HuH-7 (cell line): ENCODE measurements around the gene EDARADD.
"Not testable (repeated sequence)": the region's sequence is repeated elsewhere in the genome, so short reads cannot be mapped to it uniquely, and the experiment has no call there.

Source experiments
- DNase-seq: peaks from one replicate; pipeline ENCODE4 v3.0.0; 2011; ENCODE audit warnings: low spot score

Gene EDARADD

GRCh38 chr1:236393681-236394481, at the start of gene EDARADD:
EDARADD (plus strand) TSS chr1:236394286; CDS start chr1:236394445, 159 bp downstream.
- no peak for DNase-seq

GRCh38 chr1:236345728-236346127, 48.4 kb upstream of the EDARADD start:
- DNase-seq: no peak

- no peak for DNase-seq
Observed at GRCh38 chr1:236348071-236348470, 46.0 kb upstream of the EDARADD start.

- no peak for DNase-seq
Observed at GRCh38 chr1:236350308-236350707, 43.8 kb upstream of the EDARADD start.

- DNase-seq: no peak
Observed at GRCh38 chr1:236351875-236352573, 42.1 kb upstream of the EDARADD start.

- DNase-seq: not testable (repeated sequence)
Observed at GRCh38 chr1:236352747-236353146, 41.3 kb upstream of the EDARADD start.

GRCh38 chr1:236353813-236354212, 40.3 kb upstream of the EDARADD start:
- no peak for DNase-seq

- no peak for DNase-seq
Observed at GRCh38 chr1:236354330-236355147, 39.5 kb upstream of the EDARADD start.

GRCh38 chr1:236356141-236356540, 37.9 kb upstream of the EDARADD start:
- DNase-seq: no peak

GRCh38 chr1:236361909-236362590, 32.0 kb upstream of the EDARADD start:
- no peak for DNase-seq

GRCh38 chr1:236363237-236363636, 30.8 kb upstream of the EDARADD start:
- DNase-seq: no peak

GRCh38 chr1:236365999-236366570, 28.0 kb upstream of the EDARADD start:
- DNase-seq: no peak

GRCh38 chr1:236366681-236367080, 27.4 kb upstream of the EDARADD start:
- not testable (repeated sequence) for DNase-seq

GRCh38 chr1:236370420-236370819, 23.7 kb upstream of the EDARADD start:
- no peak for DNase-seq

- no peak for DNase-seq
Observed at GRCh38 chr1:236371083-236371482, 23.0 kb upstream of the EDARADD start.

- no peak for DNase-seq
Observed at GRCh38 chr1:236377832-236378535, 16.1 kb upstream of the EDARADD start.

GRCh38 chr1:236381565-236382158, 12.4 kb upstream of the EDARADD start:
- DNase-seq: no peak

GRCh38 chr1:236388332-236388731, 5.8 kb upstream of the EDARADD start:
- no peak for DNase-seq

- DNase-seq: no peak
Observed at GRCh38 chr1:236389253-236389652, 4.8 kb upstream of the EDARADD start.

- no peak for DNase-seq
Observed at GRCh38 chr1:236391008-236391407, 3.1 kb upstream of the EDARADD start.

GRCh38 chr1:236392182-236392581, 1.9 kb upstream of the EDARADD start:
- DNase-seq: no peak
